MG63 (cell line): ENCODE results near the gene ABLIM3. TPM values are rescaled to one million over a fixed set of nuclear protein-coding genes. Genes with fewer than 3 reads are reported as not detected.
"Not testable (repeated sequence)": the region's sequence is repeated elsewhere in the genome, so short reads cannot be mapped to it uniquely, and the experiment has no call there.

Source experiments
- DNase-seq: peaks from one replicate; pipeline ENCODE4 v3.0.0-alpha.2; 2020
- H3K27me3 ChIP-seq: fragments of 250-450 bp; sonication (Bioruptor Pico); 2 replicates; pipeline ENCODE4 v1.5.1; 2020; ENCODE audit warnings: mild to moderate bottlenecking, moderate library complexity
- H3K36me3 ChIP-seq: fragments of 250-450 bp; sonication (Bioruptor Pico); 2 replicates; pipeline ENCODE4 v1.5.1; 2020; ENCODE audit warnings: mild to moderate bottlenecking, moderate library complexity
- H3K4me3 ChIP-seq: fragments of 250-450 bp; sonication (Bioruptor Pico); 2 replicates; pipeline ENCODE4 v1.5.1; 2020; ENCODE audit warnings: mild to moderate bottlenecking, moderate library complexity
- H3K9me3 ChIP-seq: fragments of 250-450 bp; sonication (Bioruptor Pico); 2 replicates; pipeline ENCODE4 v1.5.1; 2020; ENCODE audit warnings: mild to moderate bottlenecking, moderate library complexity
- total RNA-seq: library from RNA; depleted of rRNA; stranded (reverse); fragments of >200 nt; shearing (Covaris generic); gene quantifications from 2 replicates; pipeline ENCODE4 v1.2.3, GENCODE V29; 2014; ENCODE audit warnings: low replicate concordance

ABLIM3 gene
- total RNA-seq, 1 experiment from 2014 or later, result 8.6 TPM

- H3K9me3 ChIP-seq, result peaks cover 12% of the 10 kb centered on the region
- DNase-seq, result no peak
These were observed 127.8 kb downstream of the ABLIM3 start for GRCh38 chr5:149268928-149269557.

GRCh38 chr5:149271195-149271715 lies 130.0 kb downstream of the ABLIM3 start:
- peaks cover 12% of the 10 kb centered on the region for H3K9me3 ChIP-seq
- no peaks in the 10 kb centered on the region for H3K36me3 ChIP-seq
- H3K27me3 ChIP-seq, result no peaks in the 10 kb centered on the region
- peak overlapping the region; percentile 78 for H3K4me3 ChIP-seq
- no peak for DNase-seq

More at GRCh38 chr5:149268928-149269557, 127.8 kb downstream of the ABLIM3 start:
- no peaks in the 10 kb centered on the region for H3K36me3 ChIP-seq
- no peaks in the 10 kb centered on the region for H3K27me3 ChIP-seq
- no peak overlapping the region for H3K4me3 ChIP-seq

GRCh38 chr5:149271716-149272563 lies 130.6 kb downstream of the ABLIM3 start, which contains the start of gene AFAP1L1:
Gene AFAP1L1 (plus strand): TSS chr5:149271859. CDS start chr5:149271969, 110 bp downstream.
- peak; percentile 80 for DNase-seq
- H3K36me3 ChIP-seq, result no peaks in the 10 kb centered on the region
- H3K4me3 ChIP-seq, result peak within 1 kb of the TSS; percentile 78

GRCh38 chr5:149272781-149273180 lies 131.5 kb downstream of the ABLIM3 start:
- H3K4me3 ChIP-seq, result peak overlapping the region; percentile 78
- not testable (repeated sequence) for H3K36me3 ChIP-seq, DNase-seq, H3K27me3 ChIP-seq
- peaks cover 12% of the 10 kb centered on the region for H3K9me3 ChIP-seq

More at GRCh38 chr5:149271716-149272563, 130.6 kb downstream of the ABLIM3 start, which contains the start of gene AFAP1L1:
- Histone ChIP-seq H3K27me3 (no peaks in the 10 kb centered on the region), H3K9me3 (peaks cover 12% of the 10 kb centered on the region)

- no peaks in the 10 kb centered on the region for H3K27me3 ChIP-seq
- no peaks in the 10 kb centered on the region for H3K36me3 ChIP-seq
- no peak for DNase-seq
- H3K4me3 ChIP-seq, result no peak overlapping the region
- peaks cover 10% of the 10 kb centered on the region for H3K9me3 ChIP-seq
These were observed 131.9 kb downstream of the ABLIM3 start for GRCh38 chr5:149273237-149273636.

- no peaks in the 10 kb centered on the region for H3K36me3 ChIP-seq
- H3K9me3 ChIP-seq, result peaks cover 5% of the 10 kb centered on the region
- DNase-seq, result no peak
- H3K27me3 ChIP-seq, result no peaks in the 10 kb centered on the region
- no peak overlapping the region for H3K4me3 ChIP-seq
These were observed 132.7 kb downstream of the ABLIM3 start for GRCh38 chr5:149273950-149274349.

- Histone ChIP-seq H3K27me3 (no peaks in the 10 kb centered on the region), H3K9me3 (no peaks in the 10 kb centered on the region), H3K4me3 (no peak overlapping the region), H3K36me3 (no peaks in the 10 kb centered on the region)
- peak; percentile 27 for DNase-seq
These were observed 133.6 kb downstream of the ABLIM3 start for GRCh38 chr5:149274939-149275338.

GRCh38 chr5:149277801-149278200 lies 136.5 kb downstream of the ABLIM3 start:
- Histone ChIP-seq H3K4me3 (no peak overlapping the region), H3K9me3 (no peaks in the 10 kb centered on the region), H3K36me3 (no peaks in the 10 kb centered on the region), H3K27me3 (no peaks in the 10 kb centered on the region)
- no peak for DNase-seq

- no peaks in the 10 kb centered on the region for H3K9me3 ChIP-seq
- no peak for DNase-seq
- no peak overlapping the region for H3K4me3 ChIP-seq
- no peaks in the 10 kb centered on the region for H3K27me3 ChIP-seq
- H3K36me3 ChIP-seq, result no peaks in the 10 kb centered on the region
These were observed 137.3 kb downstream of the ABLIM3 start for GRCh38 chr5:149278451-149279210.

- no peaks in the 10 kb centered on the region for H3K9me3 ChIP-seq
- no peak for DNase-seq
- H3K4me3 ChIP-seq, result no peak overlapping the region
- H3K36me3 ChIP-seq, result no peaks in the 10 kb centered on the region
- H3K27me3 ChIP-seq, result no peaks in the 10 kb centered on the region
These were observed 138.4 kb downstream of the ABLIM3 start for GRCh38 chr5:149279661-149280060.

- peaks cover under 1% of the 10 kb centered on the region for H3K36me3 ChIP-seq
- no peaks in the 10 kb centered on the region for H3K9me3 ChIP-seq
- DNase-seq, result no peak
- H3K4me3 ChIP-seq, result no peak overlapping the region
- H3K27me3 ChIP-seq, result no peaks in the 10 kb centered on the region
These were observed 138.8 kb downstream of the ABLIM3 start for GRCh38 chr5:149280124-149280523.

- peaks cover 2% of the 10 kb centered on the region for H3K36me3 ChIP-seq
- H3K9me3 ChIP-seq, result no peaks in the 10 kb centered on the region
- H3K4me3 ChIP-seq, result no peak overlapping the region
- no peaks in the 10 kb centered on the region for H3K27me3 ChIP-seq
- no peak for DNase-seq
These were observed 139.5 kb downstream of the ABLIM3 start for GRCh38 chr5:149280802-149281201.

- no peak for DNase-seq
- Histone ChIP-seq H3K4me3 (no peak overlapping the region), H3K9me3 (no peaks in the 10 kb centered on the region), H3K36me3 (peaks cover 2% of the 10 kb centered on the region), H3K27me3 (no peaks in the 10 kb centered on the region)
These were observed 141.0 kb downstream of the ABLIM3 start for GRCh38 chr5:149282027-149282965.

- Histone ChIP-seq H3K4me3 (no peak overlapping the region), H3K36me3 (peaks cover 2% of the 10 kb centered on the region), H3K27me3 (no peaks in the 10 kb centered on the region), H3K9me3 (no peaks in the 10 kb centered on the region)
- no peak for DNase-seq
These were observed 141.7 kb downstream of the ABLIM3 start for GRCh38 chr5:149282966-149283332.

GRCh38 chr5:149283626-149284480 lies 142.6 kb downstream of the ABLIM3 start:
- Histone ChIP-seq H3K9me3 (no peaks in the 10 kb centered on the region), H3K4me3 (peak overlapping the region; percentile 4; the same call in 1 of the 2 replicates), H3K36me3 (peaks cover 2% of the 10 kb centered on the region), H3K27me3 (no peaks in the 10 kb centered on the region)
- no peak for DNase-seq
